ENCODE measurements around the gene DENND10.
"Not testable (repeated sequence)": the region's sequence is repeated elsewhere in the genome, so short reads cannot be mapped to it uniquely, and the experiment has no call there.

The DENND10 gene

GRCh38 chr10:119132521-119133345 is 28.8 kb downstream of the DENND10 start:
- no peak for DNase-seq (ENCODE audit: low spot score)

DNA sequence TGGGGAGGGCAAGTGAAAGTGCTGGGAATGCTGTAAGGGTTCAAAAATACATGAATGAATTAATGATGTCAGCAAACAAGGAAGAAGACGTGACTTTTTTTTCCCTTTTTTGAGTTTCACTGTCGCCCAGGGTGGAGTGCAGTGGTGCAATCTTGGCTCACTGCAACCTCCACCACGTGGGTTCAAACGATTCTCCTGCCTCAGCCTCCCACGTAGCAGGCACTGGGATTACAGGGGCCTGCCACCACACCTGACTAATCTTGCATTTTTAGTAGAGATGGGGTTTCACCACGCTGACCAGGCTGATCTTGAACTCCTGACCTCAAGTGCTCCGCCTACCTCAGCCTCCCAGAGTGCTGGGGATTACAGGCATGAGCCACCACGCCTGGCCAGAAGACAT is 30.0 kb downstream of the DENND10 start:
- no peak for DNase-seq (ENCODE audit: low spot score)

DNA sequence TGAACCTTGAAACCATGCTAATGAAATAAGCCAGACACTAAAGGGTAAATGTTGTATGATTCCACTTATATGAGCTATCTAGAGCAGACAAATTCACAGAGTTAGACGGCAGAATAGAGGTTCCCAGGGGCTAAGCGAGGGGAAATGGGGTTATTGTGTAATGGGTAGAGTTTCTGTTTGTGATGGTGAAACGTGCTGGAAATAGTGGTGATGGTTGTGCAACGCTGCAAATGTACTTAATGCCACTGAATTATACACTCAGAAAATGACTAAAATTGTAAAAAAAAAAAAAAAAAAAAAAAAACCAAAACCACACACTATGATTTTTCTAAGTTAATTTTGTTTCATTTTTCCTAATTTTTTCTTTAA is 31.6 kb downstream of the DENND10 start:
- DNase-seq (ENCODE audit: low spot score), result no peak

DNA sequence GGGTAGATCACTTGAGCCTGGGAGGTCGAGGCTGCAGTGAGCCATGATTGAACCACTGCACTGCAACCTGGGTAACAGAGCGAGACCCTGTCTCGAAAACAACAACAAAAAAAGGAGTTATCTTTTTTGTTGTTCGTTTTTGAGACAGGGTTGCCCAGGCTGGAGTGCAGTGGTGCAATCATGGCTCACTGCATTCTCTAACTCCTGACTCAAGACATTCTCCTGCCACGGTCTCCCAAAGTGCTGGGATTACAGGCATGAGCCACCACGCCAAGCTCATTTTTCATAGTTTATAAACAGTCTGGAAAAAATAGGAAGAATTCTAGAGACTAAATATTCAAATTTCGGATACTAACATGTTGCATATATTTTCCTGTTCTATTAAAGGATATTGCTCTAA is 32.2 kb downstream of the DENND10 start:
- no peak for DNase-seq (ENCODE audit: low spot score)

DNA sequence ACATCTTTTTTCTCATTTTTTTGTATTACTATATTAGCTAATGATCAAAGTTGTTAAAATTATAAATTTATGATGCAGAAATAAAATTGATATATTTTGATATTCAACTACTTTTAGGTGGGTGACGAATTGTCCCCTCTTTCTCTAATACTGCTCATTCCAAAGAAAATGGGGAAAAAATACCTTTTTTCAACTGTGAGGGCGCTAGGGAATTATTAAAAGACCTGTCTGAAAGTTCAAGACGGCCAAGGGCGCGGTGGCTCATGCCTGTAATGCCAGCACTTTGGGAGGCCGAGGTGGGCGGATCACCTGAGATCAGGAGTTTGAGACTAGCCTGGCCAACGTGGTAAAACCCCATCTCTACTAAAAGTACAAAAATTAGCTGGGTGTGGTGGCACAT is 34.0 kb downstream of the DENND10 start:
- not testable (repeated sequence) for DNase-seq (ENCODE audit: low spot score)

DNA sequence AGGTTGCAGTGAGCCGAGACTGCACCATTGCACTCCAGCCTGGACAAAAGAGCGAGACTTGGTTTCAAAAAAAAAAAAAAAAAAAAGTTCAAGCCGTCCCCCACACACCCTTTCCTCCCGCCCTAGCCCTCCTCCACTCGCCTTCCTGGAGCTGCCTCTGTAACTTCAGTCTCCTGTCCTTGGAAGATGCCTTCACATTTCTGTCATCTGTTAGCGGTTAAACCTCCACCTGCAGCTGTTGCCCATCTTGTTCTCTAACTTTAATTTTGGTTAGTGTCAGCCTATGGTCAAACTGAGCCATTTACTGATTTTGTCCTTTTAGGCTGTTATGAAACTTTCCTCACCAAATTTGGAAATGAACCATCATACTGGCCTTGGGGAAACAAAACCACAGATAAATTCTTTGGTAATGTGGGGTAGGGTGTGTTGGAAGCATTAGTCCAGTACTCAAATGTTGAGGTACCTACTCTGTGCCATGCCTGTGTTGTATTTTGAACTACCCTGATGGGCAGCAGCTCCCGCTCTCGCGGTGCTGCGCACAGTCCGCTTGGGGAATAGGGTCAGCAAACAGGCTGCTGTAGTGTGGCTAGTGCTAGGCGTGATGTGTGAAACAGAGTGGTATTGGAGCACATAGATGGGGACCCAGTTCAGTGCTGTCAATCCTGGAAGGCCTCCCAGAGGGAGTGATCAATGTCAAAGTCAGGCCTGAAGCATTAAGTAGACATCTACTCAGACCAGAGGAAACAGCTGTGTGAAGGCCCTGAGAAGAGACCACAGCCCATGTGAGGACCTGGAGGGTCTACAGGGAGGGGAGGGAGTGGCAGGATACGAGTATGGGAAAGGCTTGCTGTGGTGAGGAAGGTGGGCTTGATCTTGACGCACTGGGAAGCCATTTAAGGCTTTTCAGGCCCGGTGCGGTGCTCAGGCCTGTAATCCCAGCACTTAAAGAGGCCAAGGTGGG is 34.7 kb downstream of the DENND10 start:
- DNase-seq (ENCODE audit: low spot score), result no peak

- DNase-seq (ENCODE audit: low spot score), result no peak
Measured at GRCh38 chr10:119139464-119140067, 35.7 kb downstream of the DENND10 start.

DNA sequence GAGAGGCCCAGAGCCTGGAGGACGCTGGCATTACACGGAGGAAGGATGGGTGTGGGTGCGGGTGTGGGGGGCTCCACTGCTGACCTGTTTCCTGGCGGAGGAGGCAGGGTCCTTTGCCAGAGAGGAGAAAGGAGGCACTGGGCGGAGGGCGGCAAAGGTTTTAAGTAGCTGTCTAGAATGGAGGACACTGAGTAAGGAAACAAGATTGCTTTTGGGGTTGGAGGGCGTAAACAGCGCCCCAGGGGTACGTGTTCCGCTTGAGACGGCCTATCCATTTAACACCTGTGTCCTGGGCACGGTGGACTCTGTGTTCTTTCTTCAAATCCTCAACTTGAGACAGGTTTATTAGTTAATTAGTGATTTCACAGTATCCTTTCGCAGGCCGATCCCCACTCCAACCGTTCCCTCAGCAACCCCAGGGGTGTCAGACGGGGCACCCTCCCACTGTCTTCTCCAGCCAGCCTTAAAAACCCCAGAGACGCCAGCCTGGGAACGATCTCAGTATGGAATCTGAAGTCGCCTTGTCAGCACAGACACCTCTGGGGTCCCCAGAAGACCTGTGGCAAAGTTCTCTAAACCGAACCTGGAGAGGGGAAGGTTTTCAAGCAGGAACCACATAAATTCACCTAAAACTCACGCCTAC is 36.8 kb downstream of the DENND10 start:
- no peak for DNase-seq (ENCODE audit: low spot score)

- no peak for DNase-seq (ENCODE audit: low spot score)
Measured at GRCh38 chr10:119143657-119144056, 39.7 kb downstream of the DENND10 start.

DNA sequence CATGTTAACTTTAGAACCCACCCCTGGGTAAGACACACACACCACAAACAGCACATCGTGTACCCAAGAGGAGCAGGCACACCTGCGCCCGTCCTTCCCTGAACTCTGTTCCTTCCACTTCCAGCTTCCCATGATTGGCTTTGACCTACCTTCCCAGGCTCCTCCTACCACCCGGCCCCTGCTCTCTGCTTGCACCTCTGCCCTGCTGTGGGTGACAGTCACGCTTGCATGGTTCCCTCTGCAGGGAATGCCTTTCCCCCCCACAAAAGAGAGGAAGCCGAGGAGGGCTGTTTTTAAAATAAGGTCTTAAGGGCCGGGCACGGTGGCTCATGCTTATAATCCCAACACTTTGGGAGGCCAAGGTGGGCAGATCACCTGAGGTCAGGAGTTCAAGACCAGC is 45.2 kb downstream of the DENND10 start:
- no peak for DNase-seq (ENCODE audit: low spot score)

DNA sequence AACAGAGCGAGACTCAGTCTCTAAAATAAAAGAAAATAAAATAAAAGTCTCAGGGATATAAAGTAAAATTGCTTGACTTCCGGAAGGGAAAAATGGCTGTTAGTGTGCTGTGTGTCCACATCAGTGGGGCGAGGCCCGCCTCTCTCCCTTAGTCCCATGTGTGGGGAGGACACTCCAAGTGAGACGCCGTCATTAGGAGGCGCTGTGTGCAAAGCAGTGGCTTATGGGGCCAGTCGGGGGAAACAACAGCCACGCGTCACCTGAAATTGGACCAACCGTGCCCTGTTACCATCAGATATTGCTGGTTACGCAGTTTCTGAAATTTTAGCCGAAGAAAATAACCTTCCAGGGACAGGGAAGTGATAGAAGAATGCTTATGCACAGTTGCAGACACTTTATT is 45.8 kb downstream of the DENND10 start:
- DNase-seq (ENCODE audit: low spot score), result no peak

DNA sequence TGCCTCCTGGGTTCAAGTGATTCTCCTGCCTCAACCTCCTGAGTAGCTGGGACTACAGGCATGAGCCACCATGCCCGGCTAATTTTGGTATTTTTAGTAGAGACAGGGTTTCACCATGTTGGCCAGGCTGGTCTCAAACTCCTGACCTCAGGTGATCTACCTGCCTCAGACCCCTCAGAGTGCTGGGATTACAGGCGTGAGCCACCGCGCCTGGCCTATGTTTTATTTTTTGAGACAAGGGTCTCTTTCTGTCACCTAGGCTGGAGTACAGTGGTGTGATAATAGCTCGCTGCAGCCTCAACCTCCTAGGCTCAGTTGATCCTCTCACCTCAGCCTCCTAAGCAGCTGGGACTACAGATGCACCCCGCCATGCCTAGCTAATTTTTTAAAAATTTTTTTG is 47.7 kb downstream of the DENND10 start:
- DNase-seq (ENCODE audit: low spot score), result not testable (repeated sequence)

DNA sequence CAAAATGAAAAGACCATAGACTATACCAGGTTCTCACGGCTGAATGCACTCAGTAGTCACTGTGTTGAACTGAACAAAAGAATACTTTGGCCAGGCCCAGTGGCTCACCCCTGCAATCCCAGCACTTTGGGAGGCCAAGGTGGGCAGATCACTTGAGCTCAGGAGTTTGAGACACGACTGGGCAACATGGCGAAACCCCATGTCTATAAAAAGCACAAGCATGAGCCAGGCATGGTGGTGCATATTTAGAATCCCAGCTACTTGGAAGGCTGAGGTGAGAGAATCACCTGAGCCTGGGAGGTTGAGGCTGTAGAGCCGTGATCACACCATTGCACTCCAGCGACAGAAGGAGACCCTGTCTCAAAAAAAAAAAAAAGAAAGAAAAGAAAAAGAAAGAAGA is 49.1 kb downstream of the DENND10 start:
- no peak for DNase-seq (ENCODE audit: low spot score)

- no peak for DNase-seq (ENCODE audit: low spot score)
Measured at GRCh38 chr10:119153661-119154060, 49.7 kb downstream of the DENND10 start.

GRCh38 chr10:119159332-119159731 is 55.4 kb downstream of the DENND10 start:
- DNase-seq (ENCODE audit: low spot score), result no peak

DNA sequence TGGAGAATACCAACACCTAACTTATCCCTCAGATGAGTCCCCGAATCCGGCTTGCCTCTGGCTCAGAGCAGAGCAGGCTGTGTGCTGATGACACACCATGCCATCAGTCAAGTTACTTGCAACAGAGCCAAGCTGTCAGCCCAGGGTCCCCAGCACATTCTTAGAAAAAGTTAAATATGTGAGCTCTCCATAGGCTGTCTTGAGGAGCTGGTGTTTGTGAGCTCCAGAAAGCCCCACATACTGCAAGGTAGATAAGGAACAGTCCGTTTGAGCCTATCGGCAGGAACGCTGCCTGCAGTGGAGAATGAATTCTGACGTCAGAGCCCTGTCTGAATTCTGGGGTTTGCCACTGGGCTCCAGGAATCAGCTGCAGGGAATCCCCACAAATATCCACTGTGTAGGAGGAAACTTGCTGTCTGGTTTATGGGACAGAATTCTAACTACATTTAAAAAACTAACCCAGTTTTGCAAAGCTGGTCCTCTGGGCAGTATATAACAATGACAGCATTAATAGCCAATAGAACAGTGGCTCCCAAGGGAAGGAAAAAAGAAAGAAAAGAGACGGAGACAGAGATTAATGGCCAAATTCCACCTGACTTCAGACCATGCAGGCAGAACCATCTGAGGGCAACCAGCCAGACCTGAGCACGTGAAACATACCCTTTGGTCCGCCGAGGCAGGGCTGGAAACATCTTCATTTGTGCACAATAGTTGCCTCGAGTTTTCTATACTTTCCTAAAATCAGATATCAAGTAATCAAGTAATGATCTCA is 58.0 kb downstream of the DENND10 start:
- no peak for DNase-seq (ENCODE audit: low spot score)

DNA sequence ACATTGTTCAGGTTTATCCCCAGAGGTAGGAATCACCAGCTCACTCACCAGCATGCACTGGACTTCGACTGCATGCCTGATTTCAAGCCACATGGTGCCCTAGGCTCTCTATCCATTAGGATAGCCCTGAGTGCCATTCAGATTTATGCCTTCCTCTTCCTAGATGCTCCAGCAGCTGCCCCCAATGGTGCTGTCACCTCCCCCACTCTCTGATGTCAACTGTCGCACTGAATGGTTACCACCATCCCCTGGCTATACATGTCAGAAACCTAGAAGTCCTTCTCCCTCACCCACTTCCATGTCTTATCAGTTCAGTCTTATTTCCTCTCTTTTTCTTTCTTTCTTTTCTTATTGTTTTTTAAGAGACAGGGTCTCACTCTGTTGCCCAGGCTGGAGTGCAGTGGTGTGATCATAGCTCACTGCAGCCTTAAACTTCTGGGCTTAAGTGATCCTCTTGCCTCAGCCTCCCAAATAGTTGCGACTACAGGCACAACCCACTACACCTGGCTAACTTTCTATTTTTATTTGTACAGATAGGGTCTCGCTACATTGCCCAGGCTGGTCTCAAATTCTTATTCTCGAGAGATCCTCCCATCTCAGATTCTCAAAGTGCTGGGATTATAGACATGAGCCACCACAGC is 58.7 kb downstream of the DENND10 start:
- DNase-seq (ENCODE audit: low spot score), result no peak

GRCh38 chr10:119165171-119166117 is 61.5 kb downstream of the DENND10 start, which contains the start of gene SFXN4:
TSS of gene SFXN4 (minus strand) at chr10:119165714. CDS start at chr10:119165647, 67 bp downstream.
- DNase-seq (ENCODE audit: low spot score), result peak; percentile 81

- no peak for DNase-seq (ENCODE audit: low spot score)
Measured at GRCh38 chr10:119166118-119166500, 62.2 kb downstream of the DENND10 start.

Data from SK-N-DZ (cell line).